Nephron (organoid): Measurements from ENCODE around the gene ZC3H7A.

Experiments
- H3K27ac Mint-ChIP-seq, 3 experiments: 2 replicates each; pipeline ENCODE4 v1.8.0; 2020; ENCODE audit warnings: mixed read lengths in 3 of 3, mild to moderate bottlenecking in 2 of 3, moderate library complexity in 1 of 3
- H3K27me3 Mint-ChIP-seq: 2 replicates; pipeline ENCODE4 v1.8.0; 2021; ENCODE audit warnings: low read depth, mild to moderate bottlenecking, moderate library complexity, mixed read lengths
- H3K36me3 Mint-ChIP-seq: 2 replicates; pipeline ENCODE4 v1.8.0; 2020; ENCODE audit warnings: low read depth, mixed read lengths
- H3K4me1 Mint-ChIP-seq: 2 replicates; pipeline ENCODE4 v1.8.0; 2020; ENCODE audit warnings: mixed read lengths
- H3K4me3 Mint-ChIP-seq, 3 experiments: 2 replicates each; pipeline ENCODE4 v1.8.0; 2020; ENCODE audit warnings: mild to moderate bottlenecking in 3 of 3, mixed read lengths in 3 of 3, moderate library complexity in 2 of 3
- H3K9me3 Mint-ChIP-seq: 2 replicates; pipeline ENCODE4 v1.8.0; 2020; ENCODE audit warnings: mixed read lengths
- CTCF ChIP-seq, 3 experiments: fragments of 200-600 bp; sonication (generic); IDR thresholded peaks; one replicate each; pipeline ENCODE4 v1.5.0; 2021; ENCODE audit warnings: antibody characterized with exemption in 3 of 3; ENCODE audit not compliant: unreplicated experiment in 3 of 3

Gene ZC3H7A

GRCh38 chr16:11756248-11756647 is 40.8 kb downstream of the ZC3H7A start:
- Mint-ChIP-seq H3K4me3 (no peak overlapping the region), H3K4me1 (peaks cover 37% of the 10 kb centered on the region), H3K27ac (peak overlapping the region; percentile 5 to 73 (median 23)), H3K9me3 (no peaks in the 10 kb centered on the region), H3K27me3 (no peaks in the 10 kb centered on the region), H3K36me3 (peaks cover 74% of the 10 kb centered on the region)
- no peak for TF ChIP-seq CTCF (IDR thresholded peaks at IDR 0.05; ENCODE audit: unreplicated experiment in 3 of 3)

GRCh38 chr16:11755022-11755760 is 41.9 kb downstream of the ZC3H7A start:
- H3K27ac Mint-ChIP-seq, result peak overlapping the region; percentile 77 to 93 (median 88)
- peaks cover 72% of the 10 kb centered on the region for H3K36me3 Mint-ChIP-seq
- no peaks in the 10 kb centered on the region for H3K27me3 Mint-ChIP-seq
- peaks cover 37% of the 10 kb centered on the region for H3K4me1 Mint-ChIP-seq
- TF ChIP-seq CTCF (IDR thresholded peaks at IDR 0.05; ENCODE audit: unreplicated experiment in 3 of 3), result no peak
- peak overlapping the region in 1 of 3 experiments; percentile 22 for H3K4me3 Mint-ChIP-seq
- H3K9me3 Mint-ChIP-seq, result no peaks in the 10 kb centered on the region

GRCh38 chr16:11752856-11753255 is 44.2 kb downstream of the ZC3H7A start:
- Mint-ChIP-seq H3K27ac (peak overlapping the region in 2 of 3 experiments; percentile 6 to 27), H3K27me3 (no peaks in the 10 kb centered on the region), H3K4me3 (no peak overlapping the region), H3K36me3 (peaks cover 71% of the 10 kb centered on the region), H3K9me3 (no peaks in the 10 kb centered on the region), H3K4me1 (peaks cover 24% of the 10 kb centered on the region)
- TF ChIP-seq CTCF (IDR thresholded peaks at IDR 0.05; ENCODE audit: unreplicated experiment in 3 of 3), result no peak

- H3K4me1 Mint-ChIP-seq, result peaks cover 11% of the 10 kb centered on the region
- H3K27me3 Mint-ChIP-seq, result no peaks in the 10 kb centered on the region
- no peaks in the 10 kb centered on the region for H3K9me3 Mint-ChIP-seq
- H3K27ac Mint-ChIP-seq, result peak overlapping the region in 2 of 3 experiments; percentile 19 to 72
- no peak for TF ChIP-seq CTCF (IDR thresholded peaks at IDR 0.05; ENCODE audit: unreplicated experiment in 3 of 3)
- H3K4me3 Mint-ChIP-seq, result no peak overlapping the region
- peaks cover 45% of the 10 kb centered on the region for H3K36me3 Mint-ChIP-seq
Measured at GRCh38 chr16:11750056-11750455, 47.0 kb downstream of the ZC3H7A start.

- Mint-ChIP-seq H3K27me3 (no peaks in the 10 kb centered on the region), H3K9me3 (no peaks in the 10 kb centered on the region), H3K27ac (peak overlapping the region; percentile 90 to 94 (median 91)), H3K4me3 (peak overlapping the region in 2 of 3 experiments; percentile 4 to 38), H3K36me3 (peaks cover 39% of the 10 kb centered on the region), H3K4me1 (peaks cover 19% of the 10 kb centered on the region)
- no peak for TF ChIP-seq CTCF (IDR thresholded peaks at IDR 0.05; ENCODE audit: unreplicated experiment in 3 of 3)
Measured at GRCh38 chr16:11748404-11749254, 48.4 kb downstream of the ZC3H7A start.
